C4-2B (cell line): ENCODE results near the gene UACA.

Experiments used
- ZFX ChIP-seq: fragments of 450-650 bp; IDR thresholded peaks from 2 replicates; pipeline ENCODE4 v1.6.1; 2017
- TF ChIP-seq, protein P1 (sequence below): fragments of 450-650 bp; conservative IDR thresholded peaks from 2 replicates; pipeline ENCODE4 v1.5.1; 2017; ENCODE audit warnings: mild to moderate bottlenecking

DNA sequence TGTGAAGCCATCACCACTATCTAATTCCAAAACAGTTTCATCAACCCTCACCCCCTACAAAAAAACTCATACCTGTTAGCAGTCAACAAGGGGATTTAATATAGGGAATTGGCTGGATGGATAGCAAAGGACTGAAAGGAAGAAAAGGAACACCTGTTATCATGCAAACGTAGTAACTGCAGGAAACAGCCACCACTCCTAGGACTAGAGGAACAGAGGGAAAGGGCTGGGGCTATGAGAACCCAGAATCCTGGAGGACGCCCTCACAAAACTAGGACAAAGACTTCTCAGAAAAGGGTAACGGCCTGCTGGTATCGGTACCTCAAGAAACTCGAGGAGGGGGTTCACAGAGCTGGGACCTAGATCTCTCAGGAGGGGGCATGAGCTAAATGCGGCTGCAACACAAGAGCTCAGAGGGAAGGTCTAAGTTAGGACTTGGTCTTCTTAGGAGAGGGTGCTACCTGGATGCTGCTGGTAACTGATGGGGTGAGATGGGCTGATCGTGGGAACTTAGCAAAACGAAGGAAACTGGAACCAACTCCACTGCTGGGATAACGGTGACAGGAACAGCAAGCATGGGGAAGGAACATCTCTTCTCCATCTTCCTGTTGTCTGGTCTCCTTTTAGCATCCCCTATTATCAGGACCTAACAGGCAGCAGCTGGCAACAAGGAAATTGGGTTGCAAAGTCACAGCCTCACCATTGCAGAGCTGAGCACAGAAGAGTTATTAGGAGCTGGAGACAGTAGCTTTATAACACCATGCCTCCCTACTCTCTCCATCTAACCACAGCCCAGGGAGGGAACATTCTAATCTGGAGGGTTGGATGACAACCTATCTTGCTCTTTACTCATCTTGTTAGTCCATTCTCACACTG is 147.7 kb downstream of the UACA start:
- TF ChIP-seq, protein P1, sequence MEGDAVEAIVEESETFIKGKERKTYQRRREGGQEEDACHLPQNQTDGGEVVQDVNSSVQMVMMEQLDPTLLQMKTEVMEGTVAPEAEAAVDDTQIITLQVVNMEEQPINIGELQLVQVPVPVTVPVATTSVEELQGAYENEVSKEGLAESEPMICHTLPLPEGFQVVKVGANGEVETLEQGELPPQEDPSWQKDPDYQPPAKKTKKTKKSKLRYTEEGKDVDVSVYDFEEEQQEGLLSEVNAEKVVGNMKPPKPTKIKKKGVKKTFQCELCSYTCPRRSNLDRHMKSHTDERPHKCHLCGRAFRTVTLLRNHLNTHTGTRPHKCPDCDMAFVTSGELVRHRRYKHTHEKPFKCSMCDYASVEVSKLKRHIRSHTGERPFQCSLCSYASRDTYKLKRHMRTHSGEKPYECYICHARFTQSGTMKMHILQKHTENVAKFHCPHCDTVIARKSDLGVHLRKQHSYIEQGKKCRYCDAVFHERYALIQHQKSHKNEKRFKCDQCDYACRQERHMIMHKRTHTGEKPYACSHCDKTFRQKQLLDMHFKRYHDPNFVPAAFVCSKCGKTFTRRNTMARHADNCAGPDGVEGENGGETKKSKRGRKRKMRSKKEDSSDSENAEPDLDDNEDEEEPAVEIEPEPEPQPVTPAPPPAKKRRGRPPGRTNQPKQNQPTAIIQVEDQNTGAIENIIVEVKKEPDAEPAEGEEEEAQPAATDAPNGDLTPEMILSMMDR = no peak
- TF ChIP-seq ZFX = no peak
